Osteocyte (in vitro differentiated cells): ENCODE measurements around the gene FOXI1. TPM values are rescaled to one million over a fixed set of nuclear protein-coding genes. Genes with fewer than 3 reads are reported as not detected.

Experiments used
- DNase-seq: peaks from one replicate; pipeline ENCODE4 v3.0.0; 2021; ENCODE audit warnings: mixed read lengths; ENCODE audit not compliant: unreplicated experiment; ENCODE audit errors: extremely low spot score
- H3K27ac Mint-ChIP-seq: one replicate; pipeline ENCODE4 v1.8.0; 2021; ENCODE audit warnings: mild to moderate bottlenecking, mixed read lengths; ENCODE audit not compliant: unreplicated experiment
- H3K27me3 Mint-ChIP-seq: one replicate; pipeline ENCODE4 v1.8.0; 2021; ENCODE audit warnings: mixed read lengths; ENCODE audit not compliant: unreplicated experiment
- H3K36me3 Mint-ChIP-seq: one replicate; pipeline ENCODE4 v1.8.0; 2021; ENCODE audit warnings: mixed read lengths; ENCODE audit not compliant: unreplicated experiment
- H3K4me1 Mint-ChIP-seq: one replicate; pipeline ENCODE4 v1.8.0; 2021; ENCODE audit warnings: mixed read lengths; ENCODE audit not compliant: unreplicated experiment
- H3K4me3 Mint-ChIP-seq: one replicate; pipeline ENCODE4 v1.8.0; 2021; ENCODE audit warnings: mild to moderate bottlenecking, moderate library complexity, mixed read lengths; ENCODE audit not compliant: unreplicated experiment
- H3K9me3 Mint-ChIP-seq: one replicate; pipeline ENCODE4 v1.8.0; 2021; ENCODE audit warnings: mixed read lengths; ENCODE audit not compliant: unreplicated experiment
- total RNA-seq: library from RNA; stranded (reverse); gene quantifications from 2 replicates; pipeline ENCODE4 v1.2.1, GENCODE V29; 2021
- TF ChIP-seq, protein P1 (sequence below): fragments of 200-600 bp; sonication (generic); IDR thresholded peaks from 2 replicates; pipeline ENCODE4 v1.5.0; 2021; ENCODE audit warnings: antibody characterized with exemption, mild to moderate bottlenecking, moderate library complexity

Gene FOXI1
- total RNA-seq, 1 donor from 2014 or later = not detected

DNA sequence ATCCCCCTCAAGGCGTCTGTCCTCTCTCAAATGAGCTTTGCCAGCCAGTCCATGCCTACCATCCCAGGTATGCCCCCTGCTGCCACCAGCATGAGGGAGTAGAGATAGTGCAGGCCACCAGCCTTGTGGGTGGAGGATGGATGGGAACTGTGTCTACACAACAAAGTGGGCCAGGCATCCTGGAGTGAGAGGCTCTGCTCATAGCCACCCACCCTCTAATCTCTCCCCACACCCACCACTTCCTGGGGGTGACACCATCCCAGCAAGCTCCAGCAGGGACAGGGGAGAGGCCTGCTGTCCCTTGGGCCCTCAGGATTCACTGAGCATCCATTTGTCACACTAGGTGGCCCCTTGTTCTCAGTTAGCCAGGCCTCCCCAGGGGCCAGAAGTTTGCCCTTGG, 25.5 kb upstream of the FOXI1 start:
- no peaks in the 10 kb centered on the region for H3K36me3 Mint-ChIP-seq
- H3K27ac Mint-ChIP-seq = no peak overlapping the region
- H3K4me1 Mint-ChIP-seq = no peaks in the 10 kb centered on the region
- H3K9me3 Mint-ChIP-seq = no peaks in the 10 kb centered on the region
- TF ChIP-seq, protein P1, sequence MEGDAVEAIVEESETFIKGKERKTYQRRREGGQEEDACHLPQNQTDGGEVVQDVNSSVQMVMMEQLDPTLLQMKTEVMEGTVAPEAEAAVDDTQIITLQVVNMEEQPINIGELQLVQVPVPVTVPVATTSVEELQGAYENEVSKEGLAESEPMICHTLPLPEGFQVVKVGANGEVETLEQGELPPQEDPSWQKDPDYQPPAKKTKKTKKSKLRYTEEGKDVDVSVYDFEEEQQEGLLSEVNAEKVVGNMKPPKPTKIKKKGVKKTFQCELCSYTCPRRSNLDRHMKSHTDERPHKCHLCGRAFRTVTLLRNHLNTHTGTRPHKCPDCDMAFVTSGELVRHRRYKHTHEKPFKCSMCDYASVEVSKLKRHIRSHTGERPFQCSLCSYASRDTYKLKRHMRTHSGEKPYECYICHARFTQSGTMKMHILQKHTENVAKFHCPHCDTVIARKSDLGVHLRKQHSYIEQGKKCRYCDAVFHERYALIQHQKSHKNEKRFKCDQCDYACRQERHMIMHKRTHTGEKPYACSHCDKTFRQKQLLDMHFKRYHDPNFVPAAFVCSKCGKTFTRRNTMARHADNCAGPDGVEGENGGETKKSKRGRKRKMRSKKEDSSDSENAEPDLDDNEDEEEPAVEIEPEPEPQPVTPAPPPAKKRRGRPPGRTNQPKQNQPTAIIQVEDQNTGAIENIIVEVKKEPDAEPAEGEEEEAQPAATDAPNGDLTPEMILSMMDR = no peak
- H3K27me3 Mint-ChIP-seq = peaks cover 6% of the 10 kb centered on the region
- H3K4me3 Mint-ChIP-seq = no peak overlapping the region
- no peak for DNase-seq

DNA sequence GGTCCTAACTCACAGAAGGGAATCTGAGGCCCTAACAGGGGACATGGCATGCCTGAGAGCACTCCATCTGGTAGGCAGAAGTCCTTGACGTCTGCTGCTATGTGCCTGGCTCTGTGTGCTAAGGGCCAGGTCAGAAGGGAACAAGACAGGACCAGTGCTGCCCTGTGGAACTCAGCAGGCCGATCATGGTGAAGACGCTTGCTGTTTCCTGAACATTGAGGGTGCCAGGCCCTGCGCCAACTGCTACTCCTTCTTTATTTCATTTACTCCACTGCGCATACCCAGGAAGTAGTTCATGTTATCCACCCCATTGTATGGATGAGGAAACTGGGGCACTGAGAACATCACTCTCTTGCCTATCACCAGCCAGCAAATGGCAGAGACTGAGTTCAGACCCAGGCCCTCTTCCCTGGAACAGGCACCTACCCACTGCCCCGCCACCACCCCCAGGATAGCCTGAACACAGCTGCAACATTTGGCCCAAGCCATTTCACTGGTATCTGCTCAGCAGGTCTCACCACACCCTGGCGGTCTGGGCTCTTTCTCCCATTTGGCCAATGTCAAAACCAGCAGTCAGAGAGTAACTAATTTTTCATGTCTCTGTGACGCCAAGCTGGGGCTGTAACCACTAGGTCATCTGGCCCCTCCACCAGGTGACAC, 24.8 kb upstream of the FOXI1 start:
- DNase-seq = no peak
- TF ChIP-seq, protein P1 = no peak
- Mint-ChIP-seq H3K27ac (no peak overlapping the region), H3K4me1 (no peaks in the 10 kb centered on the region), H3K27me3 (peaks cover 6% of the 10 kb centered on the region), H3K36me3 (no peaks in the 10 kb centered on the region), H3K4me3 (no peak overlapping the region), H3K9me3 (no peaks in the 10 kb centered on the region)

DNA sequence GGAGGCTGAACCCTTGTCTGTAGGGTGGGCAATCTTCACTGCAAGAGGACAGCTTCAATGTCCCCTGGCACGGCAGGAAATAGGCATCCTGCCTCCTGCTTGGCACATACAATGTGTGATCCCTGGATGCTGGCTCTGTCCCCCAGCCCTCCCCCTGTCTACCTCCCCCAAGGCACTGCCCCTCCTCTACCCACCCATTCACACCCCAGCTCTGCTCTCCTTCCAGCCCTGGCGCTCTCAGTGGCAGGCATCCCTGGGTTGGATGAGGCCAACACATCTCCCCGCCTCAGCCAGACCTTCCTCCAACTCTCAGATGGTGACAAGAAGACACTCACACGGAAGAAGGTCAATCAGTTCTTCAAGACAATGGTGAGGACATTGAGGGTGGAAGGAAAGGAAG, 24.1 kb upstream of the FOXI1 start:
- Mint-ChIP-seq H3K4me1 (no peaks in the 10 kb centered on the region), H3K27me3 (peaks cover 6% of the 10 kb centered on the region), H3K27ac (no peak overlapping the region), H3K4me3 (no peak overlapping the region), H3K9me3 (no peaks in the 10 kb centered on the region), H3K36me3 (no peaks in the 10 kb centered on the region)
- DNase-seq = no peak
- TF ChIP-seq, protein P1 = no peak

DNA sequence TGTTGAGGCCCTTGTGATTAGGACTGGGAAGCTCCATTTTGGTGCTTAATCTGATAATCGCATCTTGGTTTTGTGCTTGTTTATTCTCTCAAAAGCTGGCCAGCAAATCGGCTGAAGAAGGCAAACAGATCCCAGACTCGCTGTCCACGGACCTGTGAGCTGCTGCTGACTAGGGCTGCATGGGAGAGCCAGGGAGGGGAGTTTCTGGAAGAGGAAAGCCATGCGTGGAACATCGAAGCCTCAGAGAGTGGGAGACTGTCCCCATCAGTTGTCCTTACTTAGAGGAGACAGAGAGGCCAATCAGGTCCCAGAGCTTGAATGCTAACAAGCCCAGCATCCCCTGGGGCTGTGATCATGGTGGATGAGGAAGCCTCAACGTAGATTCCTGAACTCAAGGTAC, 23.0 kb upstream of the FOXI1 start:
- Mint-ChIP-seq H3K27ac (no peak overlapping the region), H3K36me3 (no peaks in the 10 kb centered on the region), H3K4me1 (no peaks in the 10 kb centered on the region), H3K27me3 (peaks cover 8% of the 10 kb centered on the region), H3K4me3 (no peak overlapping the region), H3K9me3 (no peaks in the 10 kb centered on the region)
- TF ChIP-seq, protein P1 = no peak
- DNase-seq = no peak

DNA sequence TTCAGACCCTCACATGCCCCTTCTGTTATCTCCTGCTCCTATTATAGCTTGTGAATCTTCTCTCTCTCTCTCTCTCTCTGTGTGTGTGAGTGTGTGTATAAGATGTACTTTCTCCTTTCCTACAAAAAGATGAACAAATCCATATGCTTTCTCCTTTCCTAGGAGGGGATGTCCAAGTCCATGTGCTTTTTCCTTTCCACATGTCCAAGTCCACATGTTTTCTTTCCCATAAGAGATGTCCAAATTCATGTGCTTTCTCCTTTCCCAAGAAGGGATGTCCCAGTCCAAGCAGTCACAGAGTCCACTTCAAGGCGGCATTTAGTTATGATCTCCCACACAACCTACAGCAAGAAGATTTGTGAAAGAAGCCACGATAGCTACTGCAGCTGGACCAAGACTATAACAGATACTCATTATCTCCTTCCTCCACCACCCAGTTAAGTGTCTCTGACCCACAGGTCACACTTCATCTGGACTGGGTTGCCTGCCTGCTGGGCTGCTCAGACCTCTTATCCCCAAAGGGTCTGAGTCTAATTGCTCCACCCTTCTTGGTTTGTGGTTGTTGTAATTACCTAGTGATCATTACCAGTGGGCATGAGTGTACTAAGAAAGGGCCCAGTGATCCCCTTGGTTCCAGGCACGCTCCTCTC, 18.4 kb upstream of the FOXI1 start:
- no peaks in the 10 kb centered on the region for H3K9me3 Mint-ChIP-seq
- peaks cover 19% of the 10 kb centered on the region for H3K27me3 Mint-ChIP-seq
- no peak overlapping the region for H3K27ac Mint-ChIP-seq
- TF ChIP-seq, protein P1 = no peak
- no peak overlapping the region for H3K4me3 Mint-ChIP-seq
- no peaks in the 10 kb centered on the region for H3K36me3 Mint-ChIP-seq
- no peaks in the 10 kb centered on the region for H3K4me1 Mint-ChIP-seq
- no peak for DNase-seq
